ENCODE results near the gene SMG9.
"Not testable (repeated sequence)": the region's sequence is repeated elsewhere in the genome, so short reads cannot be mapped to it uniquely, and the experiment has no call there.

The SMG9 gene

GRCh38 chr19:43687660-43687997 is 67.1 kb downstream of the SMG9 start:
- no peak for DNase-seq

GRCh38 chr19:43684326-43684725 is 70.4 kb downstream of the SMG9 start:
- no peak for DNase-seq

GRCh38 chr19:43683905-43684304 is 70.9 kb downstream of the SMG9 start:
- no peak for DNase-seq

- no peak for DNase-seq
These were observed 71.7 kb downstream of the SMG9 start for GRCh38 chr19:43682824-43683661.

- not testable (repeated sequence) for DNase-seq
These were observed 72.5 kb downstream of the SMG9 start for GRCh38 chr19:43682269-43682668.

- no peak for DNase-seq
These were observed 72.9 kb downstream of the SMG9 start for GRCh38 chr19:43681821-43682220.

GRCh38 chr19:43678512-43679261 is 76.1 kb downstream of the SMG9 start:
- no peak for DNase-seq

All from eye (tissue), 1 donor.